Osteocyte (in vitro differentiated cells): ENCODE measurements around the gene MTM1. TPM values are rescaled to one million over a fixed set of nuclear protein-coding genes. Genes with fewer than 3 reads are reported as not detected.

Source experiments
- DNase-seq: peaks from one replicate; pipeline ENCODE4 v3.0.0; 2021; ENCODE audit warnings: mixed read lengths; ENCODE audit not compliant: unreplicated experiment; ENCODE audit errors: extremely low spot score
- H3K27ac Mint-ChIP-seq: one replicate; pipeline ENCODE4 v1.8.0; 2021; ENCODE audit warnings: mild to moderate bottlenecking, mixed read lengths; ENCODE audit not compliant: unreplicated experiment
- H3K27me3 Mint-ChIP-seq: one replicate; pipeline ENCODE4 v1.8.0; 2021; ENCODE audit warnings: mixed read lengths; ENCODE audit not compliant: unreplicated experiment
- H3K36me3 Mint-ChIP-seq: one replicate; pipeline ENCODE4 v1.8.0; 2021; ENCODE audit warnings: mixed read lengths; ENCODE audit not compliant: unreplicated experiment
- H3K4me1 Mint-ChIP-seq: one replicate; pipeline ENCODE4 v1.8.0; 2021; ENCODE audit warnings: mixed read lengths; ENCODE audit not compliant: unreplicated experiment
- H3K4me3 Mint-ChIP-seq: one replicate; pipeline ENCODE4 v1.8.0; 2021; ENCODE audit warnings: mild to moderate bottlenecking, moderate library complexity, mixed read lengths; ENCODE audit not compliant: unreplicated experiment
- H3K9me3 Mint-ChIP-seq: one replicate; pipeline ENCODE4 v1.8.0; 2021; ENCODE audit warnings: mixed read lengths; ENCODE audit not compliant: unreplicated experiment
- total RNA-seq: library from RNA; stranded (reverse); gene quantifications from 2 replicates; pipeline ENCODE4 v1.2.1, GENCODE V29; 2021
- TF ChIP-seq, protein P1 (sequence below): fragments of 200-600 bp; sonication (generic); IDR thresholded peaks from 2 replicates; pipeline ENCODE4 v1.5.0; 2021; ENCODE audit warnings: antibody characterized with exemption, mild to moderate bottlenecking, moderate library complexity

MTM1 gene
- total RNA-seq, 1 donor from 2014 or later, result 10.2 TPM

DNA sequence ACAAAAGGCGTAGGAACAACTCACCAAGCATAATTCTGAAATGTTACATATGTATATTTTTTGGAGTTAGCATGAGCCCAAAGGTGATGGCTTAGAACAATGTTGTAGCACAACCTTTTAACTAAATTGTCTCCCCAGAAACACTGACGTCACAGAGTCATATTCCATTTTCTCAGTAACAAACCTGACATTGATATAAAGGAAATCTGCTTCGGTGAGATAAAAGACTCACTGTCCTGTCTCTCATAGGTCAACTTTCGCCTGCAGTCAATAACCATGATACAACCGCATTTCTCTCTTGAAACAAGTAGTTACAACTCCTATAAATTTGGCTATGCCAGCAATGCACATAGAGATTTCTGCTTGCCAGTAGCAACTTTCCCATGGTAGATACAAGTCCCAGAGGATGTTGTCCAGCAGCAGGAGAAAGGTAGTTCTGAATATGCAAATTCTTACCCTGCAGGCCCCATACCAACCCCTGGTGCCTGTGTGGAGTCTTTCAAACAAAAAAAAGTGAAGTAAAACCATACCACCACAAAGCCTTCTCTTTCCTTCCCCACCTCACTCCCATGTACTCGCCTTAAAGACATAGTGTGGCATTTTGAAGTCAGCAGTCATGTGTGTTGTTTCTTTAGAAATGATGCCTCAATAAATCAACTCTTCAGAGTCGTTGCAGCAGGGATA lies 47.9 kb downstream of the MTM1 start:
- no peaks in the 10 kb centered on the region for H3K4me1 Mint-ChIP-seq
- no peak overlapping the region for H3K27ac Mint-ChIP-seq
- no peak overlapping the region for H3K4me3 Mint-ChIP-seq
- no peaks in the 10 kb centered on the region for H3K27me3 Mint-ChIP-seq
- peaks cover 15% of the 10 kb centered on the region for H3K36me3 Mint-ChIP-seq
- H3K9me3 Mint-ChIP-seq, result no peaks in the 10 kb centered on the region
- no peak for DNase-seq
- TF ChIP-seq, protein P1, sequence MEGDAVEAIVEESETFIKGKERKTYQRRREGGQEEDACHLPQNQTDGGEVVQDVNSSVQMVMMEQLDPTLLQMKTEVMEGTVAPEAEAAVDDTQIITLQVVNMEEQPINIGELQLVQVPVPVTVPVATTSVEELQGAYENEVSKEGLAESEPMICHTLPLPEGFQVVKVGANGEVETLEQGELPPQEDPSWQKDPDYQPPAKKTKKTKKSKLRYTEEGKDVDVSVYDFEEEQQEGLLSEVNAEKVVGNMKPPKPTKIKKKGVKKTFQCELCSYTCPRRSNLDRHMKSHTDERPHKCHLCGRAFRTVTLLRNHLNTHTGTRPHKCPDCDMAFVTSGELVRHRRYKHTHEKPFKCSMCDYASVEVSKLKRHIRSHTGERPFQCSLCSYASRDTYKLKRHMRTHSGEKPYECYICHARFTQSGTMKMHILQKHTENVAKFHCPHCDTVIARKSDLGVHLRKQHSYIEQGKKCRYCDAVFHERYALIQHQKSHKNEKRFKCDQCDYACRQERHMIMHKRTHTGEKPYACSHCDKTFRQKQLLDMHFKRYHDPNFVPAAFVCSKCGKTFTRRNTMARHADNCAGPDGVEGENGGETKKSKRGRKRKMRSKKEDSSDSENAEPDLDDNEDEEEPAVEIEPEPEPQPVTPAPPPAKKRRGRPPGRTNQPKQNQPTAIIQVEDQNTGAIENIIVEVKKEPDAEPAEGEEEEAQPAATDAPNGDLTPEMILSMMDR, result no peak

DNA sequence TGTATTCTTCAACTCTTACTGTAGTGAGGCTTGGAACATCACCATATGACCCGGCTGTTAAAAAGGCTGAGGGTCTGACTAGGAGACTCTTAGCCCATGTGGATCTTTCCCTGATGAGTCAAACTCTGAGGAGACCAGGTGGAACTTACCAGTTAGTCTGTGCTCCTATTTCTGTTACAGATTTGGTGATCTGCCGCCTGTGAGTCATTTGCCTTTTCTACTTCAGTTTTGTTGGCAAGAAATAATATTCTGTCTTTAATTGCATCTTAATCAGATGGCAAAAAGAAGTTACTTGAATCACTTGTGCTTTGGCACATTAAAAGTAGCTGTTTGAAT lies 48.4 kb downstream of the MTM1 start:
- no peaks in the 10 kb centered on the region for H3K27me3 Mint-ChIP-seq
- peaks cover 15% of the 10 kb centered on the region for H3K36me3 Mint-ChIP-seq
- H3K4me3 Mint-ChIP-seq, result no peak overlapping the region
- DNase-seq, result no peak
- TF ChIP-seq, protein P1, result no peak
- H3K27ac Mint-ChIP-seq, result no peak overlapping the region
- H3K9me3 Mint-ChIP-seq, result no peaks in the 10 kb centered on the region
- no peaks in the 10 kb centered on the region for H3K4me1 Mint-ChIP-seq

GRCh38 chrX:150621652-150622051 lies 53.2 kb downstream of the MTM1 start:
- H3K36me3 Mint-ChIP-seq, result peaks cover 15% of the 10 kb centered on the region
- TF ChIP-seq, protein P1, result no peak
- no peak for DNase-seq
- no peaks in the 10 kb centered on the region for H3K4me1 Mint-ChIP-seq
- H3K27me3 Mint-ChIP-seq, result no peaks in the 10 kb centered on the region
- no peaks in the 10 kb centered on the region for H3K9me3 Mint-ChIP-seq
- no peak overlapping the region for H3K27ac Mint-ChIP-seq
- H3K4me3 Mint-ChIP-seq, result no peak overlapping the region

DNA sequence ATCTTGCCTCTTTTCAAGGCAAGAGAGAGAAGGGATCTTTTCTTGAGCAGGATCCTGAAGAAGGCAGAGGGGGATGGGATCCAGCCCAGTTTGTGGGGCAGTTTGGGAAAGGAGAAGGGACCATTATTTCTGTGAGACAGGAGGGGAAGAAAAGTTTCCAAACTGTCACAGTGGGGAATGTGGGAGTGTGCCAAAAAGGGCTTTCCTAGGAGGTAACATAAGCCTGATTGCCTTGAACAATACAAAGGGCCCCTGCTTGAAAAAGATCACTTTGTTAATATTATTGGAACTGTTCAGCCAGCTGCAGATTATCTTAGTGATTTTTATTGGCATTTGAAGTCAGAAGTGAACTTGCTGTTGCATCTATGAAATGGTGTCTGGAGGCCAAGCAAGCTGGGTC lies 55.2 kb downstream of the MTM1 start:
- peaks cover 17% of the 10 kb centered on the region for H3K36me3 Mint-ChIP-seq
- no peak overlapping the region for H3K27ac Mint-ChIP-seq
- no peaks in the 10 kb centered on the region for H3K27me3 Mint-ChIP-seq
- H3K9me3 Mint-ChIP-seq, result no peaks in the 10 kb centered on the region
- H3K4me3 Mint-ChIP-seq, result no peak overlapping the region
- DNase-seq, result no peak
- no peaks in the 10 kb centered on the region for H3K4me1 Mint-ChIP-seq
- TF ChIP-seq, protein P1, result no peak

DNA sequence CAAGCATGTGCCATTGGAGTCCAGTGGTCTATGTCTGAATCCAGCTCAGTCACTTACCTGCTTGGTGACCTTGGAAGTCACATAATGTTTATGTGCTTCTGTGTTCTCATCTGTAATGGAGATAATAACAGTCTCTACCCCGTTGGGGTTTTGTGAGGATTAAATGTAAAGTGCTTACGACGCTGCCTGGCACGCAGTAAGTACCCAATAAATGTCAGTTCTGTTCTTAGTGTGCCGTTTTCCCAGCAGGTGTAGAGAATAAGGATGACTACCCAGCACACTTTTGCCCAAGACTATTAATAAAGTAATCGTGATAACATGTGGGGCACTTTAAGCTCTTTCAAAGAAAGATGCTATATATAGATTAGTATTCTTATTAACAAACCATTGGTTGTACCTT lies 56.7 kb downstream of the MTM1 start:
- no peak overlapping the region for H3K4me3 Mint-ChIP-seq
- no peak overlapping the region for H3K27ac Mint-ChIP-seq
- no peaks in the 10 kb centered on the region for H3K9me3 Mint-ChIP-seq
- H3K4me1 Mint-ChIP-seq, result no peaks in the 10 kb centered on the region
- H3K27me3 Mint-ChIP-seq, result no peaks in the 10 kb centered on the region
- peaks cover 17% of the 10 kb centered on the region for H3K36me3 Mint-ChIP-seq
- no peak for DNase-seq
- TF ChIP-seq, protein P1, result no peak
